Fibroblast of lung (primary cell): Measurements from ENCODE around the gene SPIB.

Experiments
- EZH2 ChIP-seq: IDR thresholded peaks from 2 replicates; pipeline ENCODE4 v1.5.1; 2012; ENCODE audit warnings: low read length, control low read depth, mild to moderate bottlenecking; ENCODE audit errors: missing control alignments
- TF ChIP-seq, protein P1 (sequence below), 2 donors: IDR thresholded peaks in 1 of 2; conservative IDR thresholded peaks in 1 of 2; 1 replicate in 1 of 2; 2 replicates in 1 of 2; pipeline ENCODE4 v1.5.1; 2011 to 2012; ENCODE audit warnings: low read length in 2 of 2, control low read depth in 1 of 2, inconsistent platforms in 1 of 2, low read depth in 1 of 2, mild to moderate bottlenecking in 1 of 2

DNA sequence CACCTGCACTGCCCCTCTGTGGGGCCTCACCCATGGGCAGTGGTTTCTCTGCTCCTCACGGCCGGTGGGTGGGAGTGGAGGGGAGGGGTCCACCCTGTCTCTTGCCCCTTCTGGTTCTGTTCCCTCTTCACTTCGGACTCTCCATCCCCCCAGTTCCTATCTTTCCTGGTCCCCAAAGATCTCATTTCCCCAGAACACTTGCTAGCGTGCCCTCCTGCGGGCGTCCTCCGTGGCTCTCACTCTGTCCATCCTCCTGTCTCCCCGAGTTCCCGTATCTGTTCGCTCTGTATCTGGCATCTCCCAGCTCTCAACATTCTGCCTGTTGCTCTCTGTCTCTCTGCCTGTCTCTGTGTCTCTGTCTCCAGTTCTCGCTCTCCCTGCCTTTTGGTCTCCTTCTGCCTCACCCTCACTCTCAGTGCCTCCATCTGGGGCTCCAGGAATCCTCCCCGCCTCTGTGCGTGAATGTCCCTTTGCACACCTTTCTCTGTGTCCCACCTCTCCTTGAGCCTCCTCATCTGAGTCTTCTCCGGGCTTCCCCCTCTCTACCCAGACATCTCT is 363 bp downstream of the SPIB start:
- TF ChIP-seq, protein P1, sequence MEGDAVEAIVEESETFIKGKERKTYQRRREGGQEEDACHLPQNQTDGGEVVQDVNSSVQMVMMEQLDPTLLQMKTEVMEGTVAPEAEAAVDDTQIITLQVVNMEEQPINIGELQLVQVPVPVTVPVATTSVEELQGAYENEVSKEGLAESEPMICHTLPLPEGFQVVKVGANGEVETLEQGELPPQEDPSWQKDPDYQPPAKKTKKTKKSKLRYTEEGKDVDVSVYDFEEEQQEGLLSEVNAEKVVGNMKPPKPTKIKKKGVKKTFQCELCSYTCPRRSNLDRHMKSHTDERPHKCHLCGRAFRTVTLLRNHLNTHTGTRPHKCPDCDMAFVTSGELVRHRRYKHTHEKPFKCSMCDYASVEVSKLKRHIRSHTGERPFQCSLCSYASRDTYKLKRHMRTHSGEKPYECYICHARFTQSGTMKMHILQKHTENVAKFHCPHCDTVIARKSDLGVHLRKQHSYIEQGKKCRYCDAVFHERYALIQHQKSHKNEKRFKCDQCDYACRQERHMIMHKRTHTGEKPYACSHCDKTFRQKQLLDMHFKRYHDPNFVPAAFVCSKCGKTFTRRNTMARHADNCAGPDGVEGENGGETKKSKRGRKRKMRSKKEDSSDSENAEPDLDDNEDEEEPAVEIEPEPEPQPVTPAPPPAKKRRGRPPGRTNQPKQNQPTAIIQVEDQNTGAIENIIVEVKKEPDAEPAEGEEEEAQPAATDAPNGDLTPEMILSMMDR (conservative IDR thresholded peaks at IDR 0.05 in 1 of 2, IDR thresholded peaks at IDR 0.05 in 1 of 2; ENCODE audit: low read depth in 1 of 2, low read length in 2 of 2), result no peak
- no peak for TF ChIP-seq EZH2
